Right atrium auricular region (tissue), 2 donors: Measurements from ENCODE around the gene S100A7A. TPM values are rescaled to one million over a fixed set of nuclear protein-coding genes. Genes with fewer than 3 reads are reported as not detected.
A peak's percentile ranks its signal among the peaks of the same experiment; 100 is the strongest.

Experiments used
- DNase-seq: peaks from one replicate; pipeline ENCODE4 v3.0.0-alpha.2; 2019; ENCODE audit warnings: low spot score
- H3K27ac ChIP-seq, 2 donors: fragments of 200-600 bp; sonication (generic); 1 replicate in 1 of 2; 2 replicates in 1 of 2; pipeline ENCODE4 v1.5.1; 2016 to 2019
- H3K27me3 ChIP-seq, 2 donors: fragments of 200-600 bp; sonication (generic); one replicate each; pipeline versions ENCODE4 v1.5.1 to v1.6.0; 2017 to 2019
- H3K36me3 ChIP-seq: fragments of 200-600 bp; sonication (generic); one replicate; pipeline ENCODE4 v1.5.1; 2016
- H3K4me1 ChIP-seq, 2 donors: fragments of 200-600 bp; sonication (generic); one replicate each; pipeline versions ENCODE4 v1.5.1 to v1.6.0; 2017 to 2019
- H3K4me3 ChIP-seq, 2 donors: fragments of 200-600 bp; sonication (generic); 1 replicate in 1 of 2; 2 replicates in 1 of 2; pipeline ENCODE4 v1.5.1; 2017 to 2019; ENCODE audit warnings: mild to moderate bottlenecking in 1 of 2, moderate library complexity in 1 of 2
- H3K9me3 ChIP-seq, 2 donors: fragments of 200-600 bp; sonication (generic); one replicate each; pipeline ENCODE4 v1.5.1; 2019
- CTCF ChIP-seq, 2 donors: fragments of 200-600 bp; sonication (generic); IDR thresholded peaks; one replicate each; pipeline ENCODE4 v1.5.1; 2019; ENCODE audit warnings: antibody characterized with exemption in 2 of 2
- total RNA-seq, 2 donors: library from RNA; depleted of rRNA; stranded (reverse); fragments of >200 nt; gene quantifications; one replicate each; pipeline ENCODE4 v1.1.0, GENCODE V29; 2016

The S100A7A gene
- total RNA-seq, 2 donors from 2014 or later: not detected

- TF ChIP-seq CTCF (IDR thresholded peaks at IDR 0.05): no peak
- Histone ChIP-seq H3K27ac (no peak overlapping the region), H3K36me3 (no peaks in the 10 kb centered on the region), H3K4me3 (no peak overlapping the region), H3K4me1 (no peaks in the 10 kb centered on the region), H3K27me3 (no peaks in the 10 kb centered on the region), H3K9me3 (no peaks in the 10 kb centered on the region)
- peak; percentile 38 for DNase-seq
These were observed 11.8 kb downstream of the S100A7A start for GRCh38 chr1:153428073-153428638.

- no peak overlapping the region for H3K4me3 ChIP-seq
- no peaks in the 10 kb centered on the region for H3K36me3 ChIP-seq
- DNase-seq: peak; percentile 40
- TF ChIP-seq CTCF (IDR thresholded peaks at IDR 0.05): no peak
- no peak overlapping the region for H3K27ac ChIP-seq
- H3K4me1 ChIP-seq: no peaks in the 10 kb centered on the region
- H3K27me3 ChIP-seq: no peaks in the 10 kb centered on the region
- H3K9me3 ChIP-seq: no peaks in the 10 kb centered on the region
These were observed 12.5 kb downstream of the S100A7A start for GRCh38 chr1:153428791-153429190.

DNA sequence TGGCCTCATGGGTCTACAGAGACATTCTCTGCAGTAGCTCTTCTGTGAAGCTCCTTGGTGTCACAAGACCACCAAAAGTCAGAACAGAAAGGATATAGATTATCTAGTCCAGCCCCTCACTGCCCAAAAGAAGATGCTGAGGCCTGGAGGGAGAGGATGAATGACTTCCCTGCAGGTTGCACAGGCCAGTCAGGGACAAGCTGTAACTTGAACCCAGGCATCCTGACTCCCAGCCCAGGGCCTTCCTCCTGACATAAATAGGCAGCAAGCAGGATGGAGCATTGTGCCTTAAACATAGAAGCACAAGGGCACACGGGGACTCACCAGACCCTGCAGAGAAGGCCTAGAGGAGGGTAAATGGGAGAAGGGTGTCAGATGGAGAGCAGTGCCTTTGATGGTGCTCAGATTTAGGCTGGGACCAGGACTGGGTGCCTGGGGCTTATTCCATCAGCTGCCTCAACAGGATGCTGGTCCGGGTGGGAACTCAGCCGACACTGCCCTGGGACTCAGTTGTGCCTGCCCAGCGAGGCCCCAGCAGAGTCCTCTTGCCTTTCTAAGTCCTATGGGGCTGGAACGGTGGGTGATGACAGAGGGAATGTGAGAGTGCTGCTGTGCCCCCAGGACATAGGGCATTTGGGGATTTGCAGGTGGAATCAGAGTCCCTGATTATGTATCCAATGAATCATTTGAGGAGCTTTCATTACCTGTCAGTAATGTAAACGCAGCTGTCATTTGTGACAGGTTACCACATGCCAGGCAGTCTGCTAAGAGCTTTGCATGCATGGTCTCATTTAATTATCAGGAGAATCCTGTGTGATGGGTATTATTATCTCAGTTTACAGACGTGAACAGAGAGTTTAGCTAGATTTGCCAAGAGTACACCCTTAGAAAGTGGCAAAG is 13.2 kb downstream of the S100A7A start:
- Histone ChIP-seq H3K9me3 (no peaks in the 10 kb centered on the region), H3K4me3 (no peak overlapping the region), H3K27me3 (no peaks in the 10 kb centered on the region), H3K4me1 (no peaks in the 10 kb centered on the region), H3K36me3 (no peaks in the 10 kb centered on the region), H3K27ac (no peak overlapping the region)
- DNase-seq: peak; percentile 42
- TF ChIP-seq CTCF (IDR thresholded peaks at IDR 0.05): no peak

DNA sequence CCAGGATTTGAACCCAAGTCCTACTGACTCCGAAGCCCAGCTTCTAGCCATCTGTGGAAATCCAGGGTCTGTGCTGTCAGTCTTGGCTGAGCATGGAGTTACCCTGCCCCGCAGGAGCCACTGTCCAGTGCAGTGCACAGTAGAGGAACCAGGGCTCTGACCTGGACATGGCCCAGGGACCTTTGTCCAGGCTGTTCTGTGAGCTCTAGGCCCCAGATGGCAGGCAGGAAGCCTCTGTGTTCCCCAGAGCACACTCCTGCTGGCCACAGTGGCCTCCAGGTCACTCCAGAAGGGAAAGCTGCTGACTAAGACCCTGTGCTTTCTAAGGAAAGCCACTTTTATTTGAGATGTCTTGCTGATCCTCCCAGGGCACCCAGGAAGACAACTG is 13.8 kb downstream of the S100A7A start:
- no peak for TF ChIP-seq CTCF (IDR thresholded peaks at IDR 0.05)
- DNase-seq: peak; percentile 7

GRCh38 chr1:153430561-153430960 is 14.2 kb downstream of the S100A7A start:
- TF ChIP-seq CTCF (IDR thresholded peaks at IDR 0.05): no peak
- peak; percentile 54 for DNase-seq
- Histone ChIP-seq H3K27me3 (no peaks in the 10 kb centered on the region), H3K4me1 (no peaks in the 10 kb centered on the region), H3K27ac (no peak overlapping the region), H3K9me3 (no peaks in the 10 kb centered on the region), H3K36me3 (no peaks in the 10 kb centered on the region), H3K4me3 (no peak overlapping the region)

More for the DNA sequence above, 13.8 kb downstream of the S100A7A start:
- Histone ChIP-seq H3K36me3 (no peaks in the 10 kb centered on the region), H3K27me3 (no peaks in the 10 kb centered on the region), H3K9me3 (no peaks in the 10 kb centered on the region), H3K4me1 (no peaks in the 10 kb centered on the region), H3K27ac (no peak overlapping the region), H3K4me3 (no peak overlapping the region)
